ENCODE measurements around the gene CAPRIN2. TPM values are rescaled to one million over a fixed set of nuclear protein-coding genes. Genes with fewer than 3 reads are reported as not detected.

CAPRIN2 gene
- polyA plus RNA-seq, 1 experiment: 7.8 TPM

- ChIA-PET CTCF (interaction anchor here (1.2 kb wide), 1 partner anchor 13 kb away, joined by 3 read pairs; no protein-coding TSS in a partner anchor), POLR2A (no interaction called here)
Observed at GRCh38 chr12:30748147-30748546, 6.6 kb downstream of the CAPRIN2 start.

GRCh38 chr12:30746190-30746589, 8.6 kb downstream of the CAPRIN2 start:
- Histone ChIP-seq H3K36me3 (ENCODE audit: control insufficient read depth, insufficient read depth, low read length) (no peaks in the 10 kb centered on the region), H3K4me3 (ENCODE audit: low read depth, low read length) (no peak overlapping the region), H3K27me3 (ENCODE audit: control insufficient read depth, insufficient read depth, low read length) (no peaks in the 10 kb centered on the region)
- DNase-seq (ENCODE audit: low read depth): no peak
- POLR2A ChIA-PET: no interaction called here
- no peak for TF ChIP-seq CTCF (IDR thresholded peaks at IDR 0.05; ENCODE audit: insufficient read depth, low read depth, low read length)
- CTCF ChIA-PET: interaction anchor here (0.5 to 1.8 kb wide), 3 partner anchors 21 to 62 kb away, joined by 3 to 4 read pairs (median 3); no protein-coding TSS in a partner anchor

More at GRCh38 chr12:30748147-30748546, 6.6 kb downstream of the CAPRIN2 start:
- TF ChIP-seq CTCF (IDR thresholded peaks at IDR 0.05; ENCODE audit: insufficient read depth, low read depth, low read length): no peak
- H3K36me3 ChIP-seq (ENCODE audit: control insufficient read depth, insufficient read depth, low read length): no peaks in the 10 kb centered on the region
- H3K4me3 ChIP-seq (ENCODE audit: low read depth, low read length): no peak overlapping the region
- no peaks in the 10 kb centered on the region for H3K27me3 ChIP-seq (ENCODE audit: control insufficient read depth, insufficient read depth, low read length)
- no peak for DNase-seq (ENCODE audit: low read depth)

GRCh38 chr12:30744321-30744720, 10.4 kb downstream of the CAPRIN2 start:
- no peaks in the 10 kb centered on the region for H3K36me3 ChIP-seq (ENCODE audit: control insufficient read depth, insufficient read depth, low read length)
- no peaks in the 10 kb centered on the region for H3K27me3 ChIP-seq (ENCODE audit: control insufficient read depth, insufficient read depth, low read length)
- ChIA-PET POLR2A (no interaction called here), CTCF (interaction anchor here (0.7 kb wide), 1 partner anchor 20 kb away, joined by 3 read pairs; no protein-coding TSS in a partner anchor)
- no peak overlapping the region for H3K4me3 ChIP-seq (ENCODE audit: low read depth, low read length)
- no peak for TF ChIP-seq CTCF (IDR thresholded peaks at IDR 0.05; ENCODE audit: insufficient read depth, low read depth, low read length)
- DNase-seq (ENCODE audit: low read depth): no peak

- TF ChIP-seq CTCF (IDR thresholded peaks at IDR 0.05; ENCODE audit: insufficient read depth, low read depth, low read length): no peak
- Histone ChIP-seq H3K27me3 (ENCODE audit: control insufficient read depth, insufficient read depth, low read length) (no peaks in the 10 kb centered on the region), H3K36me3 (ENCODE audit: control insufficient read depth, insufficient read depth, low read length) (no peaks in the 10 kb centered on the region), H3K4me3 (ENCODE audit: low read depth, low read length) (no peak overlapping the region)
- no peak for DNase-seq (ENCODE audit: low read depth)
- POLR2A ChIA-PET: no interaction called here
- CTCF ChIA-PET: interaction anchor here (0.9 kb wide), 1 partner anchor 11 kb away, joined by 3 read pairs; no protein-coding TSS in a partner anchor
Observed at GRCh38 chr12:30740274-30740673, 14.5 kb downstream of the CAPRIN2 start.

- no peak overlapping the region for H3K4me3 ChIP-seq (ENCODE audit: low read depth, low read length)
- H3K36me3 ChIP-seq (ENCODE audit: control insufficient read depth, insufficient read depth, low read length): peaks cover 1% of the 10 kb centered on the region; the same call in 1 of the 2 replicates
- DNase-seq (ENCODE audit: low read depth): no peak
- CTCF ChIA-PET: no interaction called here
- H3K27me3 ChIP-seq (ENCODE audit: control insufficient read depth, insufficient read depth, low read length): no peaks in the 10 kb centered on the region
- no peak for TF ChIP-seq CTCF (IDR thresholded peaks at IDR 0.05; ENCODE audit: insufficient read depth, low read depth, low read length)
- POLR2A ChIA-PET: no interaction called here
Observed at GRCh38 chr12:30739020-30739419, 15.7 kb downstream of the CAPRIN2 start.
